Liver (tissue), 3 donors: ENCODE data around the gene EXD3.

ENCODE experiments used
- CTCF ChIP-seq: fragments of 150-350 bp; IDR thresholded peaks from 2 replicates; pipeline ENCODE4 v1.5.1; 2017; ENCODE audit warnings: improper control_type of control experiment, low read depth, low read length; ENCODE audit not compliant: missing input control
- RAD21 ChIP-seq, 2 donors: IDR thresholded peaks; 2 replicates each; pipeline ENCODE4 v1.6.1; 2016; ENCODE audit warnings: antibody characterized with exemption in 2 of 2, mild to moderate bottlenecking in 2 of 2
- TAF1 ChIP-seq: conservative IDR thresholded peaks from 2 replicates; pipeline ENCODE4 v1.6.1; 2016; ENCODE audit warnings: antibody characterized with exemption, mild to moderate bottlenecking
- TF ChIP-seq, protein P1 (sequence below): IDR thresholded peaks from 2 replicates; pipeline ENCODE4 v1.6.1; 2016; ENCODE audit warnings: antibody characterized with exemption, mild to moderate bottlenecking
- TF ChIP-seq, protein P2 (sequence below): IDR thresholded peaks from 2 replicates; pipeline ENCODE4 v1.6.1; 2016; ENCODE audit warnings: antibody characterized with exemption
- TF ChIP-seq, protein P3 (sequence below): IDR thresholded peaks from 2 replicates; pipeline ENCODE4 v1.6.1; 2016; ENCODE audit warnings: antibody characterized with exemption
- donor health status: healthy.
- donor health status: healthy.

DNA sequence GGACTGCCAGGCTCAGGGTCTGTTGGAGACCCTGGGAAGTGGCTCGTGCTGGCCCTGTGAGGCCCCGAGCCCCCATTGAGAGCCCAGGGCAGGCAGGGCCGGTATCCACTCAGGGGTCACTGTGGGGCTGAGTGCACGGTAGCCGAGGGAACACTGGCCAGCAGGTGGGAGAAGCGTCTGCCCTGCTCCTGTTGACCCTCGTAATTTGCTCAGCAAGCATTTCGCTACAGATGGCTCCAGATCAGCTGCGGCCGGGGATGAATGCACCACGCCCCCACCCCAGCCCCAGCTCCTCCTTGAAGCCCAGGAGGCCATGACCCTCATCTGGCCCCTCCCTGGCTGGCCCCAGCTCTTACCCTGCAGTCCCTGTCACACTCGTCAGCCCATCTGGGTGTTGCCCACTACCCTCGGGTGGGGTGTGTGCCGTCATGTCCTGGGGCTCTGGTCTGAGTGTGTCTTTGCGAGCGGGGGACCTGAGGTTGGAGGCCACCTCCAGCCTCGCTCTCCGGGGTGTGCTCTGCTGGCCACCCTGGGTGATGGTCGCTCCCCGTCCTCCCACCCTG is 114.8 kb downstream of the EXD3 start:
- TF ChIP-seq CTCF (no peak), TAF1 (no peak), RAD21 (IDR thresholded peaks at IDR 0.05) (no peak)
- TF ChIP-seq, protein P1, sequence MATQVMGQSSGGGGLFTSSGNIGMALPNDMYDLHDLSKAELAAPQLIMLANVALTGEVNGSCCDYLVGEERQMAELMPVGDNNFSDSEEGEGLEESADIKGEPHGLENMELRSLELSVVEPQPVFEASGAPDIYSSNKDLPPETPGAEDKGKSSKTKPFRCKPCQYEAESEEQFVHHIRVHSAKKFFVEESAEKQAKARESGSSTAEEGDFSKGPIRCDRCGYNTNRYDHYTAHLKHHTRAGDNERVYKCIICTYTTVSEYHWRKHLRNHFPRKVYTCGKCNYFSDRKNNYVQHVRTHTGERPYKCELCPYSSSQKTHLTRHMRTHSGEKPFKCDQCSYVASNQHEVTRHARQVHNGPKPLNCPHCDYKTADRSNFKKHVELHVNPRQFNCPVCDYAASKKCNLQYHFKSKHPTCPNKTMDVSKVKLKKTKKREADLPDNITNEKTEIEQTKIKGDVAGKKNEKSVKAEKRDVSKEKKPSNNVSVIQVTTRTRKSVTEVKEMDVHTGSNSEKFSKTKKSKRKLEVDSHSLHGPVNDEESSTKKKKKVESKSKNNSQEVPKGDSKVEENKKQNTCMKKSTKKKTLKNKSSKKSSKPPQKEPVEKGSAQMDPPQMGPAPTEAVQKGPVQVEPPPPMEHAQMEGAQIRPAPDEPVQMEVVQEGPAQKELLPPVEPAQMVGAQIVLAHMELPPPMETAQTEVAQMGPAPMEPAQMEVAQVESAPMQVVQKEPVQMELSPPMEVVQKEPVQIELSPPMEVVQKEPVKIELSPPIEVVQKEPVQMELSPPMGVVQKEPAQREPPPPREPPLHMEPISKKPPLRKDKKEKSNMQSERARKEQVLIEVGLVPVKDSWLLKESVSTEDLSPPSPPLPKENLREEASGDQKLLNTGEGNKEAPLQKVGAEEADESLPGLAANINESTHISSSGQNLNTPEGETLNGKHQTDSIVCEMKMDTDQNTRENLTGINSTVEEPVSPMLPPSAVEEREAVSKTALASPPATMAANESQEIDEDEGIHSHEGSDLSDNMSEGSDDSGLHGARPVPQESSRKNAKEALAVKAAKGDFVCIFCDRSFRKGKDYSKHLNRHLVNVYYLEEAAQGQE, result no peak
- TF ChIP-seq, protein P2, sequence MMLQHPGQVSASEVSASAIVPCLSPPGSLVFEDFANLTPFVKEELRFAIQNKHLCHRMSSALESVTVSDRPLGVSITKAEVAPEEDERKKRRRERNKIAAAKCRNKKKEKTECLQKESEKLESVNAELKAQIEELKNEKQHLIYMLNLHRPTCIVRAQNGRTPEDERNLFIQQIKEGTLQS, result no peak
- TF ChIP-seq, protein P3, sequence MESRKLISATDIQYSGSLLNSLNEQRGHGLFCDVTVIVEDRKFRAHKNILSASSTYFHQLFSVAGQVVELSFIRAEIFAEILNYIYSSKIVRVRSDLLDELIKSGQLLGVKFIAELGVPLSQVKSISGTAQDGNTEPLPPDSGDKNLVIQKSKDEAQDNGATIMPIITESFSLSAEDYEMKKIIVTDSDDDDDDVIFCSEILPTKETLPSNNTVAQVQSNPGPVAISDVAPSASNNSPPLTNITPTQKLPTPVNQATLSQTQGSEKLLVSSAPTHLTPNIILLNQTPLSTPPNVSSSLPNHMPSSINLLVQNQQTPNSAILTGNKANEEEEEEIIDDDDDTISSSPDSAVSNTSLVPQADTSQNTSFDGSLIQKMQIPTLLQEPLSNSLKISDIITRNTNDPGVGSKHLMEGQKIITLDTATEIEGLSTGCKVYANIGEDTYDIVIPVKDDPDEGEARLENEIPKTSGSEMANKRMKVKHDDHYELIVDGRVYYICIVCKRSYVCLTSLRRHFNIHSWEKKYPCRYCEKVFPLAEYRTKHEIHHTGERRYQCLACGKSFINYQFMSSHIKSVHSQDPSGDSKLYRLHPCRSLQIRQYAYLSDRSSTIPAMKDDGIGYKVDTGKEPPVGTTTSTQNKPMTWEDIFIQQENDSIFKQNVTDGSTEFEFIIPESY, result no peak
